Measurements from ENCODE around the gene PTH2R.
"Not testable (repeated sequence)": the region's sequence is repeated elsewhere in the genome, so short reads cannot be mapped to it uniquely, and the experiment has no call there.

PTH2R gene

GRCh38 chr2:208485390-208485789 lies 78.8 kb downstream of the PTH2R start:
- no peak for DNase-seq (ENCODE audit: low read depth in 2 of 2)

GRCh38 chr2:208488686-208489564 lies 82.3 kb downstream of the PTH2R start:
- DNase-seq (ENCODE audit: low read depth in 2 of 2): no peak

GRCh38 chr2:208489687-208490086 lies 83.1 kb downstream of the PTH2R start:
- DNase-seq (ENCODE audit: low read depth in 2 of 2): no peak

- no peak for DNase-seq (ENCODE audit: low read depth in 2 of 2)
Observed at GRCh38 chr2:208490492-208490891, 83.9 kb downstream of the PTH2R start.

- no peak for DNase-seq (ENCODE audit: low read depth in 2 of 2)
Observed at GRCh38 chr2:208491641-208492040, 85.0 kb downstream of the PTH2R start.

GRCh38 chr2:208492069-208492468 lies 85.5 kb downstream of the PTH2R start:
- no peak for DNase-seq (ENCODE audit: low read depth in 2 of 2)

GRCh38 chr2:208493186-208493585 lies 86.6 kb downstream of the PTH2R start:
- no peak for DNase-seq (ENCODE audit: low read depth in 2 of 2)

- no peak for DNase-seq (ENCODE audit: low read depth in 2 of 2)
Observed at GRCh38 chr2:208496129-208496528, 89.5 kb downstream of the PTH2R start.

GRCh38 chr2:208501206-208501605 lies 94.6 kb downstream of the PTH2R start:
- DNase-seq (ENCODE audit: low read depth in 2 of 2): no peak

- no peak for DNase-seq (ENCODE audit: low read depth in 2 of 2)
Observed at GRCh38 chr2:208502288-208502687, 95.7 kb downstream of the PTH2R start.

GRCh38 chr2:208505365-208505764 lies 98.8 kb downstream of the PTH2R start:
- DNase-seq (ENCODE audit: low read depth in 2 of 2): not testable (repeated sequence)

GRCh38 chr2:208509586-208509985 lies 103.0 kb downstream of the PTH2R start:
- DNase-seq (ENCODE audit: low read depth in 2 of 2): no peak

GRCh38 chr2:208511016-208511415 lies 104.4 kb downstream of the PTH2R start:
- DNase-seq (ENCODE audit: low read depth in 2 of 2): no peak

GRCh38 chr2:208511573-208511972 lies 105.0 kb downstream of the PTH2R start:
- no peak for DNase-seq (ENCODE audit: low read depth in 2 of 2)

GRCh38 chr2:208515099-208515498 lies 108.5 kb downstream of the PTH2R start:
- no peak for DNase-seq (ENCODE audit: low read depth in 2 of 2)

- DNase-seq (ENCODE audit: low read depth in 2 of 2): not testable (repeated sequence)
Observed at GRCh38 chr2:208523069-208523468, 116.5 kb downstream of the PTH2R start.

- DNase-seq (ENCODE audit: low read depth in 2 of 2): not testable (repeated sequence)
Observed at GRCh38 chr2:208525165-208525564, 118.6 kb downstream of the PTH2R start.

- no peak for DNase-seq (ENCODE audit: low read depth in 2 of 2)
Observed at GRCh38 chr2:208529796-208530195, 123.2 kb downstream of the PTH2R start.

GRCh38 chr2:208531361-208531760 lies 124.8 kb downstream of the PTH2R start:
- no peak for DNase-seq (ENCODE audit: low read depth in 2 of 2)

GRCh38 chr2:208535578-208535977 lies 129.0 kb downstream of the PTH2R start:
- not testable (repeated sequence) for DNase-seq (ENCODE audit: low read depth in 2 of 2)

GRCh38 chr2:208541461-208541988 lies 134.9 kb downstream of the PTH2R start:
- DNase-seq (ENCODE audit: low read depth in 2 of 2): no peak

GRCh38 chr2:208541989-208542464 lies 135.4 kb downstream of the PTH2R start:
- DNase-seq (ENCODE audit: low read depth in 2 of 2): no peak

GRCh38 chr2:208542465-208543041 lies 136.0 kb downstream of the PTH2R start:
- DNase-seq (ENCODE audit: low read depth in 2 of 2): no peak

All from fibroblast of skin of left quadriceps (primary cell).